OCI-LY7 (cell line): ENCODE measurements around the gene TDRD9.

Experiments
- EZH2phosphoT487 ChIP-seq: fragments of 200-600 bp; sonication (generic); IDR thresholded peaks from 2 replicates; pipeline ENCODE4 v1.6.1; 2018; ENCODE audit warnings: low read depth, borderline replicate concordance, mild to moderate bottlenecking, mixed run types, antibody characterized with exemption, low read length, moderate library complexity, mixed read lengths
- TF ChIP-seq, protein P1 (sequence below): fragments of 200-600 bp; sonication (generic); conservative IDR thresholded peaks from 2 replicates; pipeline ENCODE4 v1.5.1; 2014; ENCODE audit warnings: mild to moderate bottlenecking, antibody characterized with exemption, low read length, moderate library complexity, mixed read lengths

DNA sequence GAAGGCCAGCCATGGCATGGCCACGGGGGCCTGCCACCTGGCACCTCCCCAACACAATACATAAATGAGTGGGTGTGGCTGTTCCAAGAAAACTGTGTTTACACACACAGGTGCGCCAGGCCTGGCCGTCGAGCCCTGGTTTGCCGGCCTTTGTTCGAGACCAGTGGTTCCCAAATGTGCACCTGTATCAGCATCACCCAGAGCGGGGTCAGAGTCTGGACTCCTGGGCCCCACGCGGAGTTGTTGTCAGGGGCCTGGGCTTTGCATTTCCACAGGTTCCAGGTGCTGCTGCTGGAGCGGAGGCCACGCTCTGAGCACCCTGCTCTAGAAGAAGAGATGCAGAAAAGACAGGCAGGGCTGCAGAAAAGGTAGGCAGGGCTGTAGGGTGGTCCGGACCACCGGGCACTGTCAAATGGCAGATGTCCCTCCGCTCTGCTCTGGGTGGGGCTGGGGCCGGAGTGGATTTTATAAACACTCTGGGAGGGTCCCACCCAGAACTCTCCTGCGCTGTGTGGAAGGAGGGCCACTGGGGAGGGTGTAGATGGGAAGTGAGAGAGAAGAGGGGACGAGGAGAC is 153.1 kb downstream of the TDRD9 start:
- TF ChIP-seq EZH2phosphoT487 = no peak
- TF ChIP-seq, protein P1, sequence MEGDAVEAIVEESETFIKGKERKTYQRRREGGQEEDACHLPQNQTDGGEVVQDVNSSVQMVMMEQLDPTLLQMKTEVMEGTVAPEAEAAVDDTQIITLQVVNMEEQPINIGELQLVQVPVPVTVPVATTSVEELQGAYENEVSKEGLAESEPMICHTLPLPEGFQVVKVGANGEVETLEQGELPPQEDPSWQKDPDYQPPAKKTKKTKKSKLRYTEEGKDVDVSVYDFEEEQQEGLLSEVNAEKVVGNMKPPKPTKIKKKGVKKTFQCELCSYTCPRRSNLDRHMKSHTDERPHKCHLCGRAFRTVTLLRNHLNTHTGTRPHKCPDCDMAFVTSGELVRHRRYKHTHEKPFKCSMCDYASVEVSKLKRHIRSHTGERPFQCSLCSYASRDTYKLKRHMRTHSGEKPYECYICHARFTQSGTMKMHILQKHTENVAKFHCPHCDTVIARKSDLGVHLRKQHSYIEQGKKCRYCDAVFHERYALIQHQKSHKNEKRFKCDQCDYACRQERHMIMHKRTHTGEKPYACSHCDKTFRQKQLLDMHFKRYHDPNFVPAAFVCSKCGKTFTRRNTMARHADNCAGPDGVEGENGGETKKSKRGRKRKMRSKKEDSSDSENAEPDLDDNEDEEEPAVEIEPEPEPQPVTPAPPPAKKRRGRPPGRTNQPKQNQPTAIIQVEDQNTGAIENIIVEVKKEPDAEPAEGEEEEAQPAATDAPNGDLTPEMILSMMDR = no peak
